Measurements from ENCODE around the gene GFRA3.
"Not testable (repeated sequence)": the region's sequence is repeated elsewhere in the genome, so short reads cannot be mapped to it uniquely, and the experiment has no call there.

Gene GFRA3

GRCh38 chr5:138274189-138274853, at the start of gene GFRA3:
Gene GFRA3, minus strand, starts transcription at chr5:138274621. Its CDS starts 197 bp downstream, at chr5:138274424.
- DNase-seq, result no peak

GRCh38 chr5:138318211-138318610, 43.8 kb upstream of the GFRA3 start:
- not testable (repeated sequence) for DNase-seq

- no peak for DNase-seq
Observed at GRCh38 chr5:138316355-138316754, 41.9 kb upstream of the GFRA3 start.

- DNase-seq, result no peak
Observed at GRCh38 chr5:138315751-138316278, 41.4 kb upstream of the GFRA3 start.

- DNase-seq, result peak; percentile 62
Observed at GRCh38 chr5:138305797-138306196, 31.4 kb upstream of the GFRA3 start.

GRCh38 chr5:138303372-138303771, 29.0 kb upstream of the GFRA3 start:
- DNase-seq, result no peak

GRCh38 chr5:138289296-138289695, 14.9 kb upstream of the GFRA3 start:
- no peak for DNase-seq

- no peak for DNase-seq
Observed at GRCh38 chr5:138287246-138287645, 12.8 kb upstream of the GFRA3 start.

GRCh38 chr5:138282920-138283742, 8.7 kb upstream of the GFRA3 start:
- DNase-seq, result peak; percentile 32

GRCh38 chr5:138280915-138281314, 6.5 kb upstream of the GFRA3 start:
- DNase-seq, result no peak

GRCh38 chr5:138276402-138277054, 2.1 kb upstream of the GFRA3 start:
- DNase-seq, result no peak

GRCh38 chr5:138275895-138276294, 1.5 kb upstream of the GFRA3 start:
- DNase-seq, result no peak

GRCh38 chr5:138275379-138275782, 960 bp upstream of the GFRA3 start:
- DNase-seq, result no peak

- DNase-seq, result no peak
Observed at GRCh38 chr5:138273834-138274188, 610 bp downstream of the GFRA3 start.

GRCh38 chr5:138272681-138273080, 1.7 kb downstream of the GFRA3 start:
- DNase-seq, result no peak

- no peak for DNase-seq
Observed at GRCh38 chr5:138271281-138271680, 3.1 kb downstream of the GFRA3 start.

GRCh38 chr5:138264183-138264582, 10.2 kb downstream of the GFRA3 start:
- no peak for DNase-seq

- DNase-seq, result no peak
Observed at GRCh38 chr5:138263581-138263980, 10.8 kb downstream of the GFRA3 start.

- DNase-seq, result no peak
Observed at GRCh38 chr5:138258704-138259292, 15.6 kb downstream of the GFRA3 start.

- DNase-seq, result no peak
Observed at GRCh38 chr5:138257583-138257982, 16.8 kb downstream of the GFRA3 start.

GRCh38 chr5:138252944-138253343, 21.5 kb downstream of the GFRA3 start:
- no peak for DNase-seq

GRCh38 chr5:138247800-138248199, 26.6 kb downstream of the GFRA3 start:
- not testable (repeated sequence) for DNase-seq

- no peak for DNase-seq
Observed at GRCh38 chr5:138246822-138247221, 27.6 kb downstream of the GFRA3 start.
